DND-41 (cell line): Measurements from ENCODE around the gene PFKFB2.

Source experiments
- ATAC-seq: fragments of 200-7000 bp; cut with Tn5 transposase; 3 replicates; pipeline ENCODE4 v1.9.1; 2021; ENCODE audit warnings: low read depth; ENCODE audit not compliant: insufficient read depth
- DNase-seq: peaks from one replicate; pipeline ENCODE4 v3.0.0-alpha.2; 2020
- H2AFZ ChIP-seq: 2 replicates; pipeline ENCODE4 v1.6.0; 2012; ENCODE audit warnings: low read depth, low read length
- H3K27ac ChIP-seq: 2 replicates; pipeline ENCODE4 v1.5.1; 2012; ENCODE audit warnings: low read length, inconsistent platforms
- H3K27me3 ChIP-seq: fragments of 200-600 bp; sonication (generic); 2 replicates; pipeline ENCODE4 v1.6.0; 2012; ENCODE audit warnings: low read length, mild to moderate bottlenecking, inconsistent platforms; ENCODE audit not compliant: insufficient read depth, poor library complexity
- H3K36me3 ChIP-seq: 2 replicates; pipeline ENCODE4 v1.5.1; 2012; ENCODE audit warnings: low read length, inconsistent platforms; ENCODE audit not compliant: insufficient read depth
- H3K4me1 ChIP-seq: 2 replicates; pipeline ENCODE4 v1.5.1; 2012; ENCODE audit warnings: mild to moderate bottlenecking, low read length; ENCODE audit not compliant: insufficient read depth
- H3K4me2 ChIP-seq: 2 replicates; pipeline ENCODE4 v1.6.0; 2012; ENCODE audit warnings: mild to moderate bottlenecking, moderate library complexity, low read length, inconsistent platforms; ENCODE audit not compliant: insufficient read depth
- H3K4me3 ChIP-seq, 2 experiments: fragments of 200-600 bp in 1 of 2; shearing (Covaris generic) in 1 of 2; 2 replicates each; pipeline ENCODE4 v1.5.1; 2012 to 2016; ENCODE audit warnings: inconsistent platforms in 2 of 2, low read length in 2 of 2, mild to moderate bottlenecking in 2 of 2, low read depth in 1 of 2, moderate library complexity in 1 of 2
- H3K79me2 ChIP-seq: 2 replicates; pipeline ENCODE4 v1.6.0; 2012; ENCODE audit warnings: low read length, inconsistent platforms; ENCODE audit not compliant: insufficient read depth
- H3K9ac ChIP-seq: 2 replicates; pipeline ENCODE4 v1.6.0; 2012; ENCODE audit warnings: low read depth, mild to moderate bottlenecking, inconsistent platforms, low read length, moderate library complexity
- H3K9me3 ChIP-seq: 2 replicates; pipeline ENCODE4 v1.5.1; 2012; ENCODE audit warnings: low read length, moderate library complexity, mild to moderate bottlenecking, inconsistent platforms; ENCODE audit not compliant: insufficient read depth, severe bottlenecking
- H4K20me1 ChIP-seq: 2 replicates; pipeline ENCODE4 v1.6.0; 2012; ENCODE audit warnings: low read length; ENCODE audit not compliant: insufficient read depth
- EZH2 ChIP-seq: IDR thresholded peaks from 3 replicates; pipeline ENCODE4 v1.6.1; 2012; ENCODE audit warnings: borderline replicate concordance, low read depth, mild to moderate bottlenecking, moderate library complexity, low read length, inconsistent platforms; ENCODE audit not compliant: severe bottlenecking
- TF ChIP-seq, protein P1 (sequence below): IDR thresholded peaks from 2 replicates; pipeline ENCODE4 v1.5.1; 2012; ENCODE audit warnings: borderline replicate concordance, low read length, moderate library complexity, mild to moderate bottlenecking; ENCODE audit not compliant: poor library complexity, severe bottlenecking; ENCODE audit errors: extremely low read depth

The PFKFB2 gene

DNA sequence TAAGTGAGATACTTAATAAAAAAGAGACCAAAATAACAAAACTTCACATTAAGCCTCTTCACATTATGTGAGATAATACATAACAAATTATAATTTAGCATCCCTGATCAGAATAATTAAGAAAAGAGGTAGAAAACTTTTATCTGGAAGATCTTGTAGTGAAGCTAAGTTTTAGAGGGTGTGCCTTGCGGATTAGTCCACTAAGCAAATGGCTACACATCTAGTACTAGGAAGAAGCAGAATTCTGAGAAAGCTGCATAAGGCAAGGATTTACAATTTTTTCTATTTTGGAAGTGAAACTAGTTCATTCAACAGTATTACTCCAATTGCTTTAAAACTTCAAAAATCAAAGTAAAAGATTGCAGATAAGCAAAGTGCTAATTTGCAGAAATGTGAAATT, 5.6 kb upstream of the PFKFB2 start:
- Histone ChIP-seq H2AFZ (no peak overlapping the region), H3K4me2 (no peak overlapping the region), H4K20me1 (peaks cover 9% of the 10 kb centered on the region), H3K9ac (no peak overlapping the region), H3K9me3 (no peaks in the 10 kb centered on the region), H3K79me2 (peaks cover 24% of the 10 kb centered on the region), H3K36me3 (peaks cover 17% of the 10 kb centered on the region), H3K27me3 (no peaks in the 10 kb centered on the region), H3K4me3 (no peak overlapping the region), H3K4me1 (peaks cover 35% of the 10 kb centered on the region), H3K27ac (no peak overlapping the region)
- no peak for DNase-seq
- no peak for ATAC-seq
- TF ChIP-seq EZH2 = no peak
- TF ChIP-seq, protein P1, sequence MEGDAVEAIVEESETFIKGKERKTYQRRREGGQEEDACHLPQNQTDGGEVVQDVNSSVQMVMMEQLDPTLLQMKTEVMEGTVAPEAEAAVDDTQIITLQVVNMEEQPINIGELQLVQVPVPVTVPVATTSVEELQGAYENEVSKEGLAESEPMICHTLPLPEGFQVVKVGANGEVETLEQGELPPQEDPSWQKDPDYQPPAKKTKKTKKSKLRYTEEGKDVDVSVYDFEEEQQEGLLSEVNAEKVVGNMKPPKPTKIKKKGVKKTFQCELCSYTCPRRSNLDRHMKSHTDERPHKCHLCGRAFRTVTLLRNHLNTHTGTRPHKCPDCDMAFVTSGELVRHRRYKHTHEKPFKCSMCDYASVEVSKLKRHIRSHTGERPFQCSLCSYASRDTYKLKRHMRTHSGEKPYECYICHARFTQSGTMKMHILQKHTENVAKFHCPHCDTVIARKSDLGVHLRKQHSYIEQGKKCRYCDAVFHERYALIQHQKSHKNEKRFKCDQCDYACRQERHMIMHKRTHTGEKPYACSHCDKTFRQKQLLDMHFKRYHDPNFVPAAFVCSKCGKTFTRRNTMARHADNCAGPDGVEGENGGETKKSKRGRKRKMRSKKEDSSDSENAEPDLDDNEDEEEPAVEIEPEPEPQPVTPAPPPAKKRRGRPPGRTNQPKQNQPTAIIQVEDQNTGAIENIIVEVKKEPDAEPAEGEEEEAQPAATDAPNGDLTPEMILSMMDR = no peak

DNA sequence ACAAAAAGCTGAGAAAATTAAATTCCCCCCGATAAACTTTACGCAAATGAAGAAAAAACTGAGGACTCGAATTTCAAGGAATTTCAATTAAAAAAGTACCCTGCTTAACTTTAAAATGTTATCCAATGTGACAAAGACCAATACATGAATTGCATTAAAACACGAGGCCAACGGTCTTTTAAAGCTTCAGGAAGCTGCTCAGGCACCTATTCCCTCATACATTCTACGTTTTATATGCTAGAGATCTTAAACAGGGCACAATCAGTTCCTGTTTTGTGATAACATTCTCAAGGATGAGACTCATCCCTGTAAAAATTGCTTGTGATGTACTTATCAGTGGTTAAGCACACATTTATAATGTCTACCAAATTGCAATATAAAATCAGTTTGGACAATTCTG, 5.0 kb upstream of the PFKFB2 start:
- TF ChIP-seq, protein P1 = no peak
- no peak for TF ChIP-seq EZH2
- no peak for ATAC-seq
- DNase-seq = no peak
- Histone ChIP-seq H3K79me2 (peaks cover 24% of the 10 kb centered on the region), H3K9me3 (no peaks in the 10 kb centered on the region), H3K9ac (no peak overlapping the region), H3K27me3 (peaks cover 2% of the 10 kb centered on the region), H3K4me2 (peak overlapping the region; percentile 2; the same call in 1 of the 2 replicates), H3K36me3 (peaks cover 17% of the 10 kb centered on the region), H3K27ac (no peak overlapping the region), H4K20me1 (peaks cover 9% of the 10 kb centered on the region), H3K4me1 (peaks cover 41% of the 10 kb centered on the region), H3K4me3 (no peak overlapping the region), H2AFZ (no peak overlapping the region)

DNA sequence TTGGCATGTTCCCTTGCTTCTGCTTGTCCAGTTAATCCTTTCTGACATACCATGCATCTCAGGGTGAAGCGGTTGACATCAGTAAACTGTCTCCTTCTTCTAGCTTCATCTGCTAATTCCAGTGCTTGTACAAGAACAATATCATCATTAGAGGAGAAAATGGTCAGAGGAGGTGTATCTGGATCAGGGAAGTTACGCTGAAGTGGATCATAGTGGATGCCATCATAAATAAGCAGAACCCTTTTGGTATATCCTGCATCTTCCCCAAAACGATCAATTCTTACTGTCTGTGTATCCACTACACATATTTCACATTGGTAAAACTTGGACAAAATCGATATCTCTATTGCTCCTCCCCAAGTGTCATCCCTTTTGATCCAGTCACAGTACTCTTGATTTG, 4.0 kb upstream of the PFKFB2 start:
- peak overlapping the region; percentile 69 for H3K4me2 ChIP-seq

More for the DNA sequence above, 4.0 kb upstream of the PFKFB2 start:
- peaks cover 9% of the 10 kb centered on the region for H4K20me1 ChIP-seq
- H3K79me2 ChIP-seq = peaks cover 24% of the 10 kb centered on the region
- no peak overlapping the region for H2AFZ ChIP-seq
- DNase-seq (no peak), ATAC-seq (no peak)
- H3K36me3 ChIP-seq = peaks cover 17% of the 10 kb centered on the region
- H3K4me1 ChIP-seq = peaks cover 47% of the 10 kb centered on the region
- peak overlapping the region in 1 of 2 experiments; percentile 88; a peak in 1 of 4 replicates for H3K4me3 ChIP-seq
- H3K9ac ChIP-seq = peak overlapping the region; percentile 75; the same call in 1 of the 2 replicates
- no peak for TF ChIP-seq EZH2
- TF ChIP-seq, protein P1 = no peak
- no peaks in the 10 kb centered on the region for H3K9me3 ChIP-seq
- peaks cover 9% of the 10 kb centered on the region for H3K27me3 ChIP-seq
- peak overlapping the region; percentile 17; the same call in 1 of the 2 replicates for H3K27ac ChIP-seq
